Renal pelvis (tissue), 4 donors: ENCODE results near the gene CLIC5. TPM values are rescaled to one million over a fixed set of nuclear protein-coding genes. Genes with fewer than 3 reads are reported as not detected.

Experiments
- DNase-seq: peaks from one replicate; pipeline ENCODE4 v3.0.0-alpha.2; 2013
- polyA plus RNA-seq, 3 donors: library from polyadenylated mRNA; unstranded; fragments of 120-200 nt; gene quantifications; one replicate each; pipeline ENCODE4 v1.2.1, GENCODE V29; 2013; ENCODE audit not compliant: insufficient read length in 3 of 3

CLIC5 gene
- polyA plus RNA-seq, 3 donors = 191 to 218 (median 212) TPM

- no peak for DNase-seq
Measured at GRCh38 chr6:45969026-45969425, 46.6 kb downstream of the CLIC5 start.

GRCh38 chr6:45967363-45967762 lies 48.3 kb downstream of the CLIC5 start:
- DNase-seq = no peak

GRCh38 chr6:45966797-45967196 lies 48.9 kb downstream of the CLIC5 start:
- DNase-seq = no peak

GRCh38 chr6:45966340-45966739 lies 49.3 kb downstream of the CLIC5 start:
- DNase-seq = no peak

GRCh38 chr6:45965792-45966191 lies 49.9 kb downstream of the CLIC5 start:
- DNase-seq = no peak

GRCh38 chr6:45965007-45965406 lies 50.7 kb downstream of the CLIC5 start:
- no peak for DNase-seq

- DNase-seq = no peak
Measured at GRCh38 chr6:45964300-45964699, 51.4 kb downstream of the CLIC5 start.

- no peak for DNase-seq
Measured at GRCh38 chr6:45963896-45964295, 51.8 kb downstream of the CLIC5 start.

GRCh38 chr6:45961125-45961524 lies 54.5 kb downstream of the CLIC5 start:
- DNase-seq = no peak

GRCh38 chr6:45959534-45960145 lies 56.0 kb downstream of the CLIC5 start:
- DNase-seq = peak; percentile 57

- DNase-seq = no peak
Measured at GRCh38 chr6:45956663-45957062, 59.0 kb downstream of the CLIC5 start.

GRCh38 chr6:45956176-45956575 lies 59.5 kb downstream of the CLIC5 start:
- DNase-seq = no peak

GRCh38 chr6:45955597-45955996 lies 60.1 kb downstream of the CLIC5 start:
- no peak for DNase-seq

- DNase-seq = no peak
Measured at GRCh38 chr6:45952546-45952945, 63.1 kb downstream of the CLIC5 start.

GRCh38 chr6:45952168-45952529 lies 63.5 kb downstream of the CLIC5 start:
- no peak for DNase-seq

- DNase-seq = peak; percentile 88
Measured at GRCh38 chr6:45951321-45952167, 64.1 kb downstream of the CLIC5 start.

- DNase-seq = peak; percentile 28
Measured at GRCh38 chr6:45949256-45949655, 66.4 kb downstream of the CLIC5 start.

GRCh38 chr6:45947807-45948206 lies 67.9 kb downstream of the CLIC5 start:
- no peak for DNase-seq

- DNase-seq = no peak
Measured at GRCh38 chr6:45946887-45947286, 68.8 kb downstream of the CLIC5 start.

GRCh38 chr6:45946352-45946751 lies 69.3 kb downstream of the CLIC5 start:
- peak; percentile 71 for DNase-seq

GRCh38 chr6:45942953-45943352 lies 72.7 kb downstream of the CLIC5 start:
- no peak for DNase-seq

GRCh38 chr6:45933855-45934254 lies 81.8 kb downstream of the CLIC5 start:
- DNase-seq = no peak

- no peak for DNase-seq
Measured at GRCh38 chr6:45931232-45931631, 84.4 kb downstream of the CLIC5 start.
